OCI-LY1 (cell line): Measurements from ENCODE around the gene RSPH6A.

Experiments
- H2AFZ ChIP-seq: fragments of 200-600 bp; sonication (generic), shearing (Covaris generic); 2 replicates; pipeline ENCODE4 v1.6.0; 2014; ENCODE audit warnings: antibody characterized with exemption, mild to moderate bottlenecking, low read length
- H3F3A ChIP-seq: fragments of 200-600 bp; sonication (generic), shearing (Covaris generic); 2 replicates; pipeline ENCODE4 v1.6.0; 2014; ENCODE audit warnings: mild to moderate bottlenecking, antibody characterized with exemption, low read length, moderate library complexity; ENCODE audit not compliant: insufficient read depth
- H3K27ac ChIP-seq: fragments of 200-600 bp; sonication (generic); 2 replicates; pipeline ENCODE4 v1.5.1; 2014; ENCODE audit warnings: low read length, mixed run types, mild to moderate bottlenecking, low read depth; ENCODE audit not compliant: poor library complexity, severe bottlenecking
- H3K27me3 ChIP-seq: fragments of 200-600 bp; sonication (generic); 2 replicates; pipeline ENCODE4 v1.6.0; 2014; ENCODE audit warnings: antibody characterized with exemption, mild to moderate bottlenecking, low read length, moderate library complexity; ENCODE audit not compliant: insufficient read depth
- H3K36me3 ChIP-seq: fragments of 200-600 bp; sonication (generic); 2 replicates; pipeline ENCODE4 v1.6.1; 2014; ENCODE audit warnings: mild to moderate bottlenecking, antibody characterized with exemption, low read length, moderate library complexity, mixed read lengths; ENCODE audit not compliant: insufficient read depth
- H3K4me1 ChIP-seq: fragments of 200-600 bp; sonication (generic); 2 replicates; pipeline ENCODE4 v1.5.1; 2014; ENCODE audit warnings: mild to moderate bottlenecking, low read length, moderate library complexity; ENCODE audit not compliant: insufficient read depth, severe bottlenecking
- H3K4me2 ChIP-seq: fragments of 200-600 bp; sonication (generic), shearing (Covaris generic); 2 replicates; pipeline ENCODE4 v1.6.1; 2014; ENCODE audit warnings: low read length
- H3K4me3 ChIP-seq: fragments of 200-600 bp; sonication (generic); 2 replicates; pipeline ENCODE4 v1.5.1; 2014; ENCODE audit warnings: low read length, low read depth, mild to moderate bottlenecking, mixed read lengths; ENCODE audit not compliant: poor library complexity, severe bottlenecking
- H3K79me2 ChIP-seq: fragments of 200-600 bp; shearing (Covaris generic); 2 replicates; pipeline ENCODE4 v1.6.1; 2016; ENCODE audit warnings: mixed run types, low read length, mixed read lengths; ENCODE audit not compliant: insufficient read depth
- H3K9ac ChIP-seq: fragments of 200-600 bp; sonication (generic), shearing (Covaris generic); 2 replicates; pipeline ENCODE4 v1.6.1; 2014; ENCODE audit warnings: mild to moderate bottlenecking, low read length, mixed read lengths
- H3K9me2 ChIP-seq: fragments of 200-600 bp; sonication (generic), shearing (Covaris generic); 2 replicates; pipeline ENCODE4 v1.6.1; 2014; ENCODE audit warnings: low read depth, mild to moderate bottlenecking, low read length, mixed read lengths
- H3K9me3 ChIP-seq: fragments of 200-600 bp; shearing (Covaris generic); 2 replicates; pipeline ENCODE4 v1.6.1; 2014; ENCODE audit warnings: low read length, mixed read lengths
- H4K20me1 ChIP-seq: fragments of 200-600 bp; sonication (generic), shearing (Covaris generic); 2 replicates; pipeline ENCODE4 v1.6.0; 2016; ENCODE audit warnings: mild to moderate bottlenecking, low read length; ENCODE audit not compliant: insufficient read depth
- EZH2 ChIP-seq: fragments of 200-600 bp; sonication (generic), shearing (Covaris generic); IDR thresholded peaks from 2 replicates; pipeline ENCODE4 v1.8.0; 2017; ENCODE audit warnings: borderline replicate concordance, mixed run types, mild to moderate bottlenecking, antibody characterized with exemption, low read length, moderate library complexity, mixed read lengths
- TF ChIP-seq, protein P1 (sequence below): fragments of 200-600 bp; sonication (generic), shearing (Covaris generic); IDR thresholded peaks from 2 replicates; pipeline ENCODE4 v1.5.1; 2017; ENCODE audit warnings: mild to moderate bottlenecking, antibody characterized with exemption, low read length, moderate library complexity, mixed read lengths

RSPH6A gene

DNA sequence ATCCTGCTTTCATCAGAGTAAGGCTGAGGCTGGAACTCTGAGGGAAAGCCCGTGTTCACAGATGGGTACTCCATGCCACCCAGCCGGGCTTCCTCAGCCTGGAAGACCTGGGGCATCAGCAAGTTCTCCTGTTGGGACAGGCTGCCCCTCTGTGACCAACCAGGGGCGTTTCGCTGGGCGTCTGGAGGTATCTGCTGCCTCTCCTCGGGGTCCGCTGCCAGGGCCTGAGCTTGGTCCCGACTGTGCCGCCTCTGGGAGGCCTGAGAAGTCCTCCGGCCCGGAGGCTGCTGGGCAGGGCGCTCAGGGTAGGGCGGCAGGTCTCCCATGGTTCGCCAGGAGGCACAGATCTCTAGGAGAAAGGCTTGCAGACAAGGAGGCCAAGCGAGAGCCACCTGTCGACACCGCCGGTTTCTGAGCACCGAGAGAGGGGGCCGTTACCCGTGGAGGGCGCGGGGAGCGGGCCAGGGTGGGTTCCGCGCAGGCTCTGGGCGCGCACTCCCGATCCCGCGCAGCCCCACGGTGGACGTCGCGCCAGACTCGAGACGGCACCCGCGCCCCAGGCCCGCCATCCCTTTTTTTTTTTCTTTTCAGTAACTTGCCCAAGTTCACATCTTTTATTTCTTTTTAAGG, at the start of gene RSPH6A:
Gene RSPH6A, minus strand, starts transcription at position 458 of the 630 bp plus-strand sequence. Its CDS starts 132 bp downstream, at position 326.
- Histone ChIP-seq H3K9me3 (no peaks in the 10 kb centered on the region), H3K9ac (no peak within 1 kb of the TSS), H4K20me1 (no peaks in the 10 kb centered on the region), H3K36me3 (peaks cover 13% of the 10 kb centered on the region), H3K4me1 (peaks cover 10% of the 10 kb centered on the region), H3K79me2 (no peaks in the 10 kb centered on the region), H3K27me3 (no peaks in the 10 kb centered on the region), H3K4me3 (no peak within 1 kb of the TSS), H3F3A (no peaks in the 10 kb centered on the region), H3K27ac (no peak within 1 kb of the TSS), H2AFZ (no peak within 1 kb of the TSS), H3K4me2 (no peak within 1 kb of the TSS), H3K9me2 (no peaks in the 10 kb centered on the region)
- no peak for TF ChIP-seq EZH2
- TF ChIP-seq, protein P1, sequence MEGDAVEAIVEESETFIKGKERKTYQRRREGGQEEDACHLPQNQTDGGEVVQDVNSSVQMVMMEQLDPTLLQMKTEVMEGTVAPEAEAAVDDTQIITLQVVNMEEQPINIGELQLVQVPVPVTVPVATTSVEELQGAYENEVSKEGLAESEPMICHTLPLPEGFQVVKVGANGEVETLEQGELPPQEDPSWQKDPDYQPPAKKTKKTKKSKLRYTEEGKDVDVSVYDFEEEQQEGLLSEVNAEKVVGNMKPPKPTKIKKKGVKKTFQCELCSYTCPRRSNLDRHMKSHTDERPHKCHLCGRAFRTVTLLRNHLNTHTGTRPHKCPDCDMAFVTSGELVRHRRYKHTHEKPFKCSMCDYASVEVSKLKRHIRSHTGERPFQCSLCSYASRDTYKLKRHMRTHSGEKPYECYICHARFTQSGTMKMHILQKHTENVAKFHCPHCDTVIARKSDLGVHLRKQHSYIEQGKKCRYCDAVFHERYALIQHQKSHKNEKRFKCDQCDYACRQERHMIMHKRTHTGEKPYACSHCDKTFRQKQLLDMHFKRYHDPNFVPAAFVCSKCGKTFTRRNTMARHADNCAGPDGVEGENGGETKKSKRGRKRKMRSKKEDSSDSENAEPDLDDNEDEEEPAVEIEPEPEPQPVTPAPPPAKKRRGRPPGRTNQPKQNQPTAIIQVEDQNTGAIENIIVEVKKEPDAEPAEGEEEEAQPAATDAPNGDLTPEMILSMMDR: no peak

DNA sequence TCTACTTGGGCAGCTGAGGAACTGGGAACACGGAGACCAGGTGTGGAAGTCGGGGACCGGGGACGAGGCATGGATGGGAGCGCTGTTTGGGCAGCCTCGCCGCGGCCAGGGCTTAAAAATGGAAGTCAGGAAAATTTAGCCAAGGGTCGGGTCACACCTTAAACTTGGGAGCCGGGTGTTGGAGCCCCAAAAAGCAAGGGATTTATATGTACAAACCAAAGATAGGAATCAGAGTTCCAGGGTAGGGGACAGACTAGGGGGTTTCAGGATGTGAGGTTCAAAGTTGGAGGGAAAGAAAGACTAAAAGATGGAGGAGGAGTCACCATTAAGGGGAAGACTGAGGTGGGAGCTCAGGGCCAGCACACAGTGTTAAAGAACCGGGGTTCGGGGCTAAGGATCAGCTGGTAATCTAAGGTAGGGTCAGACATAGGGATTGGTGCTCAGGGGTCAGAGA, 49.5 kb upstream of the RSPH6A start:
- H3K4me1 ChIP-seq: peaks cover 32% of the 10 kb centered on the region
- no peak overlapping the region for H2AFZ ChIP-seq
- TF ChIP-seq EZH2: no peak
- TF ChIP-seq, protein P1: no peak
- H3K79me2 ChIP-seq: peaks cover 13% of the 10 kb centered on the region; the same call in 1 of the 2 replicates
- no peak overlapping the region for H3K9ac ChIP-seq
- no peaks in the 10 kb centered on the region for H3K9me2 ChIP-seq
- H3K4me3 ChIP-seq: peak overlapping the region; percentile 94
- H3K27ac ChIP-seq: no peak overlapping the region
- no peaks in the 10 kb centered on the region for H3K9me3 ChIP-seq
- H3F3A ChIP-seq: 0 out of 2 replicates have a peak, but pooled peaks cover 3% of the 10 kb centered on the region
- H3K27me3 ChIP-seq: no peaks in the 10 kb centered on the region
- peak overlapping the region; percentile 89 for H3K4me2 ChIP-seq
- H3K36me3 ChIP-seq: peaks cover 6% of the 10 kb centered on the region
- no peaks in the 10 kb centered on the region for H4K20me1 ChIP-seq

DNA sequence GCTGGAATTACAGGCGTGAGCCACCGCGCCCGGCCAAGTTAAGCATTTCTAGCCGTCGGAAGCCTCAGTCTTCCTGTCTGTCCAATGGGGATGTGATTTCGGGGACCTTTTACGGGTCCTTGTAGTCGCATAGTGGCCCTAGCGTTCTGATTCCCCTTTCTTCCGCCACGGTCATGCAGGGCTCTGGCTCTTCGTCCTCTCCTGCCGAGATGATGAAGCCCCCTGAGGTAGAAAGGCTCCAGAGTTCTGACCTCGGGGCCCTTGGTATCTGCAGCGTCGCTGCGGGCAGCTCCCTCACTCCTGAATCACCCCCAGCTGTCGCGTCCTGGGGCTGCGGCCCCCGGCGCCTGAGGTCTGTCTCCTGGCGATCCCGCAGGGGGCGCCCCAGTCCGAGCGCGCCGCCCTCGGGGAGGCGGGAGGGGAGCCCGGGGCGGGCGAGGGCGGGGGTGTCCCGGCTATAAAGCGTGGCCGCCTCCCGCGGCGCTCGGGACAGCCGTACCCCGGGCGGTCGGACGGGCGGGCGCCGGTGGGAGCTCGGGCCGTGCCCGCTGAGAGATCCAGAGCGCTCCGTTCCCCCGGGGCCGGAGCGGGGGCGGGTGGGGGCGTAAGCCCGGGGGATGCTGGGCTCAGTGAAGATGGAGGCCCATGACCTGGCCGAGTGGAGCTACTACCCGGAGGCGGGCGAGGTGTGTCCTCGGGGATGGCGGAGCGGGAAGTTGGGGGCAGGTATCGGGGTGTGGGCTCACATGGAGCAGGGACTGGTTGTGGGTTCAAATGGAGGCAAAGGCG, 48.9 kb upstream of the RSPH6A start, which contains the start of gene FOXA3:
Gene FOXA3, plus strand, starts transcription at position 487 of the 789 bp plus-strand sequence. Its CDS starts 131 bp downstream, at position 618.
- no peak within 1 kb of the TSS for H3K27ac ChIP-seq
- peak within 1 kb of the TSS; percentile 49 for H3K9ac ChIP-seq

More for the DNA sequence above, 48.9 kb upstream of the RSPH6A start, which contains the start of gene FOXA3:
- H3F3A ChIP-seq: 0 out of 2 replicates have a peak, but pooled peaks cover 3% of the 10 kb centered on the region
- H3K4me1 ChIP-seq: peaks cover 32% of the 10 kb centered on the region
- no peaks in the 10 kb centered on the region for H4K20me1 ChIP-seq
- no peaks in the 10 kb centered on the region for H3K9me3 ChIP-seq
- H3K9me2 ChIP-seq: no peaks in the 10 kb centered on the region
- peak within 1 kb of the TSS; percentile 94 for H3K4me3 ChIP-seq
- peak within 1 kb of the TSS; percentile 94 for H2AFZ ChIP-seq
- peak within 1 kb of the TSS; percentile 89 for H3K4me2 ChIP-seq
- H3K27me3 ChIP-seq: no peaks in the 10 kb centered on the region
- no peak for TF ChIP-seq EZH2
- TF ChIP-seq, protein P1: peak; percentile 65
- H3K36me3 ChIP-seq: peaks cover 12% of the 10 kb centered on the region
- H3K79me2 ChIP-seq: peaks cover 13% of the 10 kb centered on the region; the same call in 1 of the 2 replicates
